ENCODE measurements around the gene MYO16. TPM values are rescaled to one million over a fixed set of nuclear protein-coding genes. Genes with fewer than 3 reads are reported as not detected.

MYO16 gene
- total RNA-seq, 1 donor from 2014 or later: not detected

GRCh38 chr13:109111141-109111540 lies 481.7 kb downstream of the MYO16 start:
- no peak overlapping the region for H3K27ac Mint-ChIP-seq
- no peaks in the 10 kb centered on the region for H3K27me3 Mint-ChIP-seq
- H3K36me3 Mint-ChIP-seq (ENCODE audit: low read depth): no peaks in the 10 kb centered on the region

DNA sequence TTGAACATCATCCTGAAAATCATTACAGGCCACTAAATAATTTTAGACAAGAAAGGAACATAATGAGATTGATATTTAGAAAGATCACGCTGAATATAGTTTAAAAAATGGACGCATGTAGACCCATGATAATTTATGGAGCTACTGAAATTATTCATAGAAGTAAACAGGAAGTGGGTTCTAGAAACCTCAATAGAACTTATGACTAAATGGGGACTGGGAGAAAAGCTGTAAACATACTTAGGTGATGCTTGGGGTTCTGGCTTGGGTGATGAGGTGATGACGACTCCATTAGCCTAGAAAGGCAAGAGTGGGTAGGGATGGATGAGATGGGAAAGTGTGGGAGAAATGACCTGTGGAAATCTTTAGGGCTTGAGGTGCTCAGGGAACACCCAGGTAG lies 484.0 kb downstream of the MYO16 start:
- no peaks in the 10 kb centered on the region for H3K9me3 Mint-ChIP-seq
- H3K4me3 Mint-ChIP-seq: no peak overlapping the region
- DNase-seq: no peak
- H3K27ac Mint-ChIP-seq: no peak overlapping the region
- H3K36me3 Mint-ChIP-seq (ENCODE audit: low read depth): no peaks in the 10 kb centered on the region
- H3K4me1 Mint-ChIP-seq: peaks cover 4% of the 10 kb centered on the region
- intact Hi-C loops (cut with micrococcal nuclease): no loop called here
- H3K27me3 Mint-ChIP-seq: peaks cover 2% of the 10 kb centered on the region

More at GRCh38 chr13:109111141-109111540, 481.7 kb downstream of the MYO16 start:
- no peak for DNase-seq
- intact Hi-C loops (cut with micrococcal nuclease): no loop called here
- H3K4me1 Mint-ChIP-seq: peaks cover 4% of the 10 kb centered on the region
- no peak overlapping the region for H3K4me3 Mint-ChIP-seq
- no peaks in the 10 kb centered on the region for H3K9me3 Mint-ChIP-seq

- DNase-seq: no peak
- Mint-ChIP-seq H3K4me3 (no peak overlapping the region), H3K36me3 (ENCODE audit: low read depth) (no peaks in the 10 kb centered on the region), H3K9me3 (no peaks in the 10 kb centered on the region), H3K27ac (no peak overlapping the region), H3K4me1 (peaks cover 4% of the 10 kb centered on the region), H3K27me3 (peaks cover 2% of the 10 kb centered on the region)
- intact Hi-C loops (cut with micrococcal nuclease): no loop called here
Measured at GRCh38 chr13:109114162-109114561, 484.8 kb downstream of the MYO16 start.

GRCh38 chr13:109114991-109115390 lies 485.6 kb downstream of the MYO16 start:
- no peak overlapping the region for H3K27ac Mint-ChIP-seq
- DNase-seq: no peak
- H3K4me1 Mint-ChIP-seq: peaks cover 4% of the 10 kb centered on the region
- H3K4me3 Mint-ChIP-seq: no peak overlapping the region
- peaks cover 2% of the 10 kb centered on the region for H3K27me3 Mint-ChIP-seq
- no peaks in the 10 kb centered on the region for H3K9me3 Mint-ChIP-seq
- intact Hi-C loops (cut with micrococcal nuclease): no loop called here
- H3K36me3 Mint-ChIP-seq (ENCODE audit: low read depth): no peaks in the 10 kb centered on the region

GRCh38 chr13:109118521-109118920 lies 489.1 kb downstream of the MYO16 start:
- no peak for DNase-seq
- Mint-ChIP-seq H3K36me3 (ENCODE audit: low read depth) (no peaks in the 10 kb centered on the region), H3K4me1 (peaks cover 3% of the 10 kb centered on the region), H3K27me3 (peaks cover 2% of the 10 kb centered on the region), H3K9me3 (no peaks in the 10 kb centered on the region), H3K27ac (no peak overlapping the region), H3K4me3 (no peak overlapping the region)
- intact Hi-C loops (cut with micrococcal nuclease): no loop called here

GRCh38 chr13:109119896-109120295 lies 490.5 kb downstream of the MYO16 start:
- no peaks in the 10 kb centered on the region for H3K36me3 Mint-ChIP-seq (ENCODE audit: low read depth)
- no peaks in the 10 kb centered on the region for H3K9me3 Mint-ChIP-seq
- H3K27me3 Mint-ChIP-seq: peaks cover 2% of the 10 kb centered on the region
- no peak overlapping the region for H3K4me3 Mint-ChIP-seq
- intact Hi-C loops (cut with micrococcal nuclease): no loop called here
- DNase-seq: no peak
- no peaks in the 10 kb centered on the region for H3K4me1 Mint-ChIP-seq
- no peak overlapping the region for H3K27ac Mint-ChIP-seq

GRCh38 chr13:109121826-109122225 lies 492.4 kb downstream of the MYO16 start:
- Mint-ChIP-seq H3K36me3 (ENCODE audit: low read depth) (no peaks in the 10 kb centered on the region), H3K9me3 (no peaks in the 10 kb centered on the region), H3K27ac (no peak overlapping the region), H3K27me3 (no peaks in the 10 kb centered on the region), H3K4me3 (no peak overlapping the region), H3K4me1 (no peaks in the 10 kb centered on the region)
- intact Hi-C loops (cut with micrococcal nuclease): no loop called here
- DNase-seq: no peak

DNA sequence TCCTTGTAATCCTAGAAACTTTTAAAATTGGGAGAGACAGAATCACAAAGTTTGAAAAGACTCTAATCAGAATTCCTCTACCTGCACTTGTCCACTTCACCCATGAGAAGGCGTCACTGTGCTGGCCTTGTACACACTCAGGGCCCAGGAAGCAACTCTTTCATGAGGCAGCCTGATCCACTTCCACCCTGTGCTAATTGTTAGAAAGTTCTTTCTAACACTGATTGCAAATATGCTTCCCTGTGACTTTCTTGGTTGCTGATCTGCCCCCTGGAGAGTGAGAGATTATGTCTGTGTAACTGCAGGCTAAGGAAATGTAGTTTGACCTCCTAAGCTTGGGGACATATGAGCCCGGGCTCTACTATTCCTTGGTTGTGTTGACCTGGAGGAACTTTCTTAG lies 494.6 kb downstream of the MYO16 start:
- H3K4me3 Mint-ChIP-seq: no peak overlapping the region
- H3K4me1 Mint-ChIP-seq: no peaks in the 10 kb centered on the region
- H3K27me3 Mint-ChIP-seq: no peaks in the 10 kb centered on the region
- H3K36me3 Mint-ChIP-seq (ENCODE audit: low read depth): no peaks in the 10 kb centered on the region
- intact Hi-C loops (cut with micrococcal nuclease): no loop called here
- DNase-seq: no peak
- no peaks in the 10 kb centered on the region for H3K9me3 Mint-ChIP-seq
- H3K27ac Mint-ChIP-seq: no peak overlapping the region

DNA sequence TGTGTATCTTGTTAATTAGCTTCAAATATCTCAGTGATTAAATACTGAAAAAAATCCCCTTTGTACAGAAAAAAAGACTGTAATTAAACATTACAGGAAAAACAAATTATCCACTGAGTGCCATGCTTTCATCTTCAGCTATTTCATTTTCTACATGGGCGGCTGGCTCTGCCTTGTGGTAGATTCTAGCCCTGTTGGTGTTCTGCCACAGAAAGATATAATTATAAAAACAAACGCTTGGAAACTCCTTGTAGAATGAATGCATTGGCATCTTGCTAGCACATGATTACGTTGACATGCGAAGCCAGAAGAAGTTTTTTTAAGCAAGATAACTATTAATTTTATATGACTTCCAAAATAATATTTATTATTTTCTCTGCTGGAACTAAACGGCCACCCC lies 496.8 kb downstream of the MYO16 start:
- Mint-ChIP-seq H3K27me3 (no peaks in the 10 kb centered on the region), H3K9me3 (no peaks in the 10 kb centered on the region), H3K4me3 (no peak overlapping the region), H3K27ac (no peak overlapping the region), H3K36me3 (ENCODE audit: low read depth) (no peaks in the 10 kb centered on the region), H3K4me1 (no peaks in the 10 kb centered on the region)
- no peak for DNase-seq
- intact Hi-C loops (cut with micrococcal nuclease): no loop called here

DNA sequence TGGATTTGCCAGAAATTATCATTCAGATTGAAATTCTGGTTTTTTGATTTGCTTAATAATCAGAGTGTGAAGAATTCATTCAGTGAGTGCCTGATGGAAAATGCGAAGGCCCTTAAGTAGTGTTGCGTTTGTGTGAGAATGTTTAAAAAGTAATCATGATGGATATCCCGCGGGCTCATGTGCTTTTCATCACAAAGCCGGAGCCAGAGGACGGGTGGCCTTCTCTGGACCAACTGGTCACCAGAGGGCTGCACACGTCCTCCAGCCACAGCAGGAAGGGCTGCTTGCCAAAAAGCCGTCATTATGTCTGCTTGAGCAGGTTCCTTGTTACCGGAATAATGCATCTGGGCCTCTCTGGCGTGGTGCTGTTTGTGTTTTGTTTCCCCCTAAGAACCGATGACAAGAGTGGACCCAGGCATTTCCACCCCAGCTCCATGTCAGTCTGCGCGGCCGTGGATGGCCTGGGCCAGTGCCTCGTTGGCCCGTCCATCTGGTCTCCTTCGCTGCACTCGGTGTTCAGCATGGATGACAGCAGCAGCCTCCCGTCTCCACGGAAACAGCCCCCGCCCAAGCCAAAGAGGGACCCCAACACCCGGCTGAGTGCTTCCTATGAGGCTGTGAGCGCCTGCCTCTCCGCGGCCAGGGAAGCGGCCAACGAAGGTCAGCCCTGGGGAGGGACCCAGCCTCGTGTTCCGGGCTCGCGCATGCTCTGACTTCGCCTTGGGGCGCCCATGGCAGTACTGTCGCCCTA lies 497.7 kb downstream of the MYO16 start:
- no peaks in the 10 kb centered on the region for H3K9me3 Mint-ChIP-seq
- intact Hi-C loops (cut with micrococcal nuclease): no loop called here
- DNase-seq: no peak
- H3K27me3 Mint-ChIP-seq: no peaks in the 10 kb centered on the region
- H3K27ac Mint-ChIP-seq: no peak overlapping the region
- H3K4me1 Mint-ChIP-seq: no peaks in the 10 kb centered on the region
- H3K4me3 Mint-ChIP-seq: no peak overlapping the region
- H3K36me3 Mint-ChIP-seq (ENCODE audit: low read depth): no peaks in the 10 kb centered on the region

DNA sequence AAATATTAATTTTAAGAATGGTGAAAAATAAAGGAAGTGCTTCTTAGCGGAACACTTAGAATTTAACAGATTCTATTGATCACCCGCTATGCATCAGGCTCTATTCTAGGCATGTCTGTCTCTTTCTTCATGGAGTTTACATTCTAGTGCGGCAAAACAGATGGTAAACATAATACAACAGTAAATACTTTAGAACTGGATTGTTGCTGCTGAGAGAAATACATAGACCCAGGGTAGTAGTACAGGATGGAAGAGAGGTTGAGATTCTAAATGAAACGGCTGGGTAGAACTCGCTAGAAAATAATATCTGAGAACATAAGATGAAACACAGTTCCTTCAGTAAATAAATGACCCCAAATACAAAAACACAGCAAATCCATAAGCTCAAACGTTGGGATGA lies 498.7 kb downstream of the MYO16 start:
- Mint-ChIP-seq H3K9me3 (no peaks in the 10 kb centered on the region), H3K27me3 (no peaks in the 10 kb centered on the region), H3K4me3 (no peak overlapping the region), H3K4me1 (no peaks in the 10 kb centered on the region), H3K27ac (no peak overlapping the region), H3K36me3 (ENCODE audit: low read depth) (no peaks in the 10 kb centered on the region)
- intact Hi-C loops (cut with micrococcal nuclease): no loop called here
- DNase-seq: no peak

- no peaks in the 10 kb centered on the region for H3K36me3 Mint-ChIP-seq (ENCODE audit: low read depth)
- no peak overlapping the region for H3K27ac Mint-ChIP-seq
- no peaks in the 10 kb centered on the region for H3K4me1 Mint-ChIP-seq
- H3K9me3 Mint-ChIP-seq: no peaks in the 10 kb centered on the region
- intact Hi-C loops (cut with micrococcal nuclease): no loop called here
- no peak overlapping the region for H3K4me3 Mint-ChIP-seq
- no peak for DNase-seq
- H3K27me3 Mint-ChIP-seq: no peaks in the 10 kb centered on the region
Measured at GRCh38 chr13:109130093-109130835, 500.9 kb downstream of the MYO16 start.

GRCh38 chr13:109131698-109132257 lies 502.4 kb downstream of the MYO16 start:
- H3K27ac Mint-ChIP-seq: no peak overlapping the region
- H3K36me3 Mint-ChIP-seq (ENCODE audit: low read depth): no peaks in the 10 kb centered on the region
- H3K27me3 Mint-ChIP-seq: no peaks in the 10 kb centered on the region
- no peak for DNase-seq
- no peaks in the 10 kb centered on the region for H3K9me3 Mint-ChIP-seq
- no peak overlapping the region for H3K4me3 Mint-ChIP-seq
- H3K4me1 Mint-ChIP-seq: no peaks in the 10 kb centered on the region
- intact Hi-C loops (cut with micrococcal nuclease): no loop called here

- H3K27ac Mint-ChIP-seq: no peak overlapping the region
- no peaks in the 10 kb centered on the region for H3K4me1 Mint-ChIP-seq
- intact Hi-C loops (cut with micrococcal nuclease): no loop called here
- no peak overlapping the region for H3K4me3 Mint-ChIP-seq
- H3K9me3 Mint-ChIP-seq: no peaks in the 10 kb centered on the region
- DNase-seq: no peak
- no peaks in the 10 kb centered on the region for H3K36me3 Mint-ChIP-seq (ENCODE audit: low read depth)
- peaks cover 4% of the 10 kb centered on the region for H3K27me3 Mint-ChIP-seq
Measured at GRCh38 chr13:109135018-109135417, 505.6 kb downstream of the MYO16 start.

All from activated CD4-positive, alpha-beta T cell treated with anti-CD3 and anti-CD28 coated beads, Interleukin-2, amount 10 ng/mL, durations not matched to agents 24 days and 14 days (primary cell).